H9 (cell line): ENCODE measurements around the gene FNDC7. TPM values are rescaled to one million over a fixed set of nuclear protein-coding genes. Genes with fewer than 3 reads are reported as not detected.

ENCODE experiments used
- DNase-seq: peaks from one replicate; pipeline ENCODE4 v3.0.0-alpha.2; 2017
- H2AFZ ChIP-seq: one replicate; pipeline ENCODE4 v1.6.1; 2013; ENCODE audit warnings: mild to moderate bottlenecking, low read length, control low read depth, moderate library complexity
- H2AK5ac ChIP-seq: 2 replicates; pipeline ENCODE4 v1.6.1; 2013; ENCODE audit warnings: low read length, control low read depth, mixed read lengths; ENCODE audit not compliant: insufficient read length
- H2BK120ac ChIP-seq: one replicate; pipeline ENCODE4 v1.6.1; 2013; ENCODE audit warnings: low read depth, mild to moderate bottlenecking, low read length, control low read depth, inconsistent platforms; ENCODE audit not compliant: poor library complexity, severe bottlenecking
- H2BK12ac ChIP-seq: 2 replicates; pipeline ENCODE4 v1.6.1; 2013; ENCODE audit warnings: low read length, control low read depth, mixed read lengths, low read depth; ENCODE audit not compliant: insufficient read length
- H2BK15ac ChIP-seq: 2 replicates; pipeline ENCODE4 v1.6.1; 2013; ENCODE audit warnings: low read depth, low read length, control low read depth
- H2BK20ac ChIP-seq: one replicate; pipeline ENCODE4 v1.6.1; 2013; ENCODE audit warnings: low read depth, mild to moderate bottlenecking, low read length, control low read depth, inconsistent platforms; ENCODE audit not compliant: poor library complexity, severe bottlenecking
- H2BK5ac ChIP-seq: 2 replicates; pipeline ENCODE4 v1.6.1; 2013; ENCODE audit warnings: low read length, control low read depth, mixed read lengths; ENCODE audit not compliant: insufficient read length
- H3K14ac ChIP-seq: 2 replicates; pipeline ENCODE4 v1.6.1; 2013; ENCODE audit warnings: low read length, control low read depth; ENCODE audit not compliant: insufficient read depth
- H3K18ac ChIP-seq: 2 replicates; pipeline ENCODE4 v1.6.1; 2013; ENCODE audit warnings: low read depth, mild to moderate bottlenecking, mixed read lengths, low read length, control low read depth; ENCODE audit not compliant: insufficient read length
- H3K23ac ChIP-seq: 2 replicates; pipeline ENCODE4 v1.6.1; 2013; ENCODE audit warnings: low read length, control low read depth, mixed read lengths, low read depth; ENCODE audit not compliant: insufficient read length
- H3K23me2 ChIP-seq: 2 replicates; pipeline ENCODE4 v1.6.1; 2013; ENCODE audit warnings: low read depth, mild to moderate bottlenecking, mixed read lengths, low read length, control low read depth; ENCODE audit not compliant: insufficient read length, poor library complexity, severe bottlenecking
- H3K27ac ChIP-seq: 2 replicates; pipeline ENCODE4 v1.5.1; 2013; ENCODE audit warnings: low read length, control low read depth, mixed read lengths, low read depth; ENCODE audit not compliant: insufficient read length
- H3K27me3 ChIP-seq: 2 replicates; pipeline ENCODE4 v1.6.1; 2013; ENCODE audit warnings: low read length, control low read depth, inconsistent platforms; ENCODE audit not compliant: insufficient read depth
- H3K4ac ChIP-seq: 2 replicates; pipeline ENCODE4 v1.6.1; 2013; ENCODE audit warnings: low read depth, mild to moderate bottlenecking, control low read depth, inconsistent platforms, low read length, moderate library complexity
- H3K4me1 ChIP-seq: 2 replicates; pipeline ENCODE4 v1.6.1; 2013; ENCODE audit warnings: low read length, control low read depth, inconsistent platforms; ENCODE audit not compliant: insufficient read depth
- H3K4me2 ChIP-seq: 2 replicates; pipeline ENCODE4 v1.6.1; 2013; ENCODE audit warnings: low read length, control low read depth, mixed read lengths; ENCODE audit not compliant: insufficient read length, insufficient read depth
- H3K56ac ChIP-seq: 2 replicates; pipeline ENCODE4 v1.6.1; 2013; ENCODE audit warnings: low read depth, mild to moderate bottlenecking, mixed read lengths, low read length, control low read depth; ENCODE audit not compliant: insufficient read length
- H3K79me1 ChIP-seq: 2 replicates; pipeline ENCODE4 v1.6.1; 2013; ENCODE audit warnings: low read depth, mild to moderate bottlenecking, moderate library complexity, low read length, control low read depth, inconsistent platforms; ENCODE audit not compliant: insufficient read depth, poor library complexity, severe bottlenecking
- H3K79me2 ChIP-seq: 2 replicates; pipeline ENCODE4 v1.6.1; 2013; ENCODE audit warnings: low read length, control low read depth, inconsistent platforms; ENCODE audit not compliant: insufficient read depth
- H3K9ac ChIP-seq: 2 replicates; pipeline ENCODE4 v1.6.1; 2013; ENCODE audit warnings: low read length, control low read depth, mixed read lengths; ENCODE audit not compliant: insufficient read length; ENCODE audit errors: extremely low read depth
- H3K9me3 ChIP-seq: one replicate; pipeline ENCODE4 v1.6.1; 2013; ENCODE audit warnings: low read depth, low read length, inconsistent platforms; ENCODE audit not compliant: control insufficient read depth
- H3T11ph ChIP-seq: one replicate; pipeline ENCODE4 v1.6.1; 2013; ENCODE audit warnings: mild to moderate bottlenecking, low read length, control low read depth, inconsistent platforms
- H4K20me1 ChIP-seq: one replicate; pipeline ENCODE4 v1.6.1; 2013; ENCODE audit not compliant: control insufficient read depth, insufficient read length, insufficient read depth
- H4K5ac ChIP-seq: 2 replicates; pipeline ENCODE4 v1.6.1; 2013; ENCODE audit warnings: low read depth, mild to moderate bottlenecking, mixed read lengths, low read length, control low read depth; ENCODE audit not compliant: insufficient read length
- H4K8ac ChIP-seq: replicated peaks from 2 replicates; pipeline ENCODE4 v1.6.1; 2013; ENCODE audit warnings: low read length, control low read depth, mixed read lengths, low read depth; ENCODE audit not compliant: insufficient read length
- H4K91ac ChIP-seq: 2 replicates; pipeline ENCODE4 v1.6.1; 2013; ENCODE audit warnings: low read depth, mild to moderate bottlenecking, moderate library complexity, mixed read lengths, low read length, control low read depth; ENCODE audit not compliant: insufficient read length
- H3K27ac Mint-ChIP-seq, 3 experiments: 2 replicates in 2 of 3; 3 replicates in 1 of 3; pipeline ENCODE4 v1.8.0; 2020 to 2021; ENCODE audit warnings: mixed read lengths in 3 of 3, mild to moderate bottlenecking in 1 of 3, moderate library complexity in 1 of 3
- H3K27me3 Mint-ChIP-seq: 2 replicates; pipeline ENCODE4 v1.8.0; 2021; ENCODE audit warnings: low read depth, mild to moderate bottlenecking, moderate library complexity, mixed read lengths
- H3K36me3 Mint-ChIP-seq, 3 experiments: 2 replicates in 2 of 3; 3 replicates in 1 of 3; pipeline ENCODE4 v1.8.0; 2020 to 2021; ENCODE audit warnings: low read depth in 3 of 3, mixed read lengths in 3 of 3; ENCODE audit not compliant: insufficient read depth in 1 of 3
- H3K4me1 Mint-ChIP-seq, 2 experiments: 2 replicates each; pipeline ENCODE4 v1.8.0; 2020; ENCODE audit warnings: mixed read lengths in 2 of 2
- H3K4me3 Mint-ChIP-seq, 2 experiments: 2 replicates in 1 of 2; 3 replicates in 1 of 2; pipeline ENCODE4 v1.8.0; 2020 to 2021; ENCODE audit warnings: mild to moderate bottlenecking in 2 of 2, mixed read lengths in 2 of 2, moderate library complexity in 1 of 2
- H3K9me3 Mint-ChIP-seq, 2 experiments: 2 replicates in 1 of 2; 3 replicates in 1 of 2; pipeline ENCODE4 v1.8.0; 2020; ENCODE audit warnings: mild to moderate bottlenecking in 2 of 2, mixed read lengths in 2 of 2, moderate library complexity in 1 of 2
- CTCF ChIP-seq: fragments of 200-600 bp; sonication (generic); conservative IDR thresholded peaks from 3 replicates; pipeline ENCODE4 v1.8.0; 2021; ENCODE audit warnings: antibody characterized with exemption, mild to moderate bottlenecking
- WGBS: extraction: QIAGEN DNeasy Blood & Tissue Kit; methylation state at CpG from one replicate; pipeline ENCODE4 v1.1.7; 2013; ENCODE audit warnings: missing lambda C conversion rate, low lambda C conversion rate, mixed read lengths; ENCODE audit not compliant: insufficient read length; ENCODE audit errors: extremely low coverage; 5-methylcytosine and 5-hydroxymethylcytosine counted together
- total RNA-seq: library from RNA; stranded (reverse); gene quantifications from 2 replicates; pipeline ENCODE4 v1.2.1, GENCODE V29; 2021

The FNDC7 gene
- total RNA-seq, 1 experiment from 2014 or later = 0.13 TPM

GRCh38 chr1:108785880-108786279 is 73.2 kb downstream of the FNDC7 start:
- Histone ChIP-seq H2BK5ac (no peak overlapping the region), H2AFZ (no peak overlapping the region), H2AK5ac (no peak overlapping the region), H3K23ac (no peak overlapping the region), H3K56ac (no peak overlapping the region), H3K18ac (no peak overlapping the region), H3K79me2 (no peaks in the 10 kb centered on the region), H2BK20ac (no peak overlapping the region), H4K20me1 (no peaks in the 10 kb centered on the region), H2BK15ac (no peak overlapping the region), H3K4me2 (no peak overlapping the region), H4K91ac (no peak overlapping the region), H2BK120ac (no peak overlapping the region), H3K4ac (no peak overlapping the region), H3K4me1 (no peaks in the 10 kb centered on the region), H3K27me3 (no peaks in the 10 kb centered on the region), H3K23me2 (no peaks in the 10 kb centered on the region), H4K8ac (no peak overlapping the region), H3K27ac (no peak overlapping the region), H4K5ac (no peak overlapping the region), H3T11ph (no peak overlapping the region), H3K79me1 (no peaks in the 10 kb centered on the region), H3K9ac (no peak overlapping the region), H3K9me3 (peaks cover 19% of the 10 kb centered on the region), H3K14ac (no peak overlapping the region), H2BK12ac (no peak overlapping the region)
- Mint-ChIP-seq H3K27ac (no peak overlapping the region), H3K36me3 (peaks cover 72 to 97% (median 85%) of the 10 kb centered on the region in 3 experiments), H3K4me1 (peaks cover 0 to 2% of the 10 kb centered on the region in 2 experiments; a peak in 3 of 4 replicates), H3K4me3 (peak overlapping the region in 1 of 2 experiments; percentile 53; a peak in 2 of 5 replicates), H3K9me3 (peaks cover 49 to 52% of the 10 kb centered on the region in 2 experiments), H3K27me3 (no peaks in the 10 kb centered on the region; the same call in none of the 2 replicates)
- TF ChIP-seq CTCF = no peak
- no peak for DNase-seq
- WGBS = no CpG with 5 or more reads among the region's 2 CpGs
